GM19397 (cell line): ENCODE data around the gene PNPLA6.
A peak's percentile ranks its signal among the peaks of the same experiment; 100 is the strongest.

ENCODE experiments used
- ATAC-seq: cut with Tn5 transposase; IDR thresholded peaks from one replicate; pipeline ENCODE4 v1.9.1; 2021; ENCODE audit warnings: mild to moderate bottlenecking, moderate library complexity; ENCODE audit not compliant: unreplicated experiment

Gene PNPLA6

GRCh38 chr19:7515110-7515644 lies 20.3 kb upstream of the PNPLA6 start:
- no peak for ATAC-seq

GRCh38 chr19:7515645-7516151 lies 19.8 kb upstream of the PNPLA6 start, which contains the start of gene ZNF358:
Gene ZNF358 (plus strand): TSS chr19:7516103. CDS start chr19:7519243, 3,140 bp downstream.
- ATAC-seq = peak; percentile 57

GRCh38 chr19:7516333-7516732 lies 19.2 kb upstream of the PNPLA6 start:
- ATAC-seq = no peak

GRCh38 chr19:7516878-7517277 lies 18.6 kb upstream of the PNPLA6 start:
- ATAC-seq = no peak

GRCh38 chr19:7519361-7520130 lies 16.0 kb upstream of the PNPLA6 start:
- ATAC-seq = no peak

GRCh38 chr19:7520131-7521051 lies 15.1 kb upstream of the PNPLA6 start:
- no peak for ATAC-seq

DNA sequence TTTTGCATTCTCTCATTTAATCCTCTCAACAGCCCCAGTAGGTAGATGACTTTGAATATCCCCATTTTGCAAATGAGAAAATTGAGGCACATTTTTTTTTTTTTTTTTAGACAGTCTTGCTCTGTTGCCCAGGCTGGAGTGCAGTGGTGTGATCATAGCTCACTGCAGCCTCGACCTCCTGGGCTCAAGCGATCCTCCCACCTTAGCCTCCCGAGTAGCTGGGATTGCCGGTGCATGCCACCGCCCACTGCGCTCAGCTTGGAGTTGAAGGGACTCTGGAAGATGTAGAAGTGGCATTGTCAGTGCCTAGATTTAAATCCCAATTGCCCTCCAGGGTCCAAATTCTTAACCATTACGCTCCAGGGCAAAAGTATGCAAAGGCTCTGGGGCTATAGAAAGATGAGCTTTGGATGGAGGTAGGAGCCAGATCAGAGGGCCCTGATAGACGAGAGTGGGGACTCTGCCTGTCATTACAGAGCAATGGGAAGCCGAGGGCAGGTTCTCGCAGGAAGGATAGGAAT lies 13.9 kb upstream of the PNPLA6 start:
- ATAC-seq = no peak

DNA sequence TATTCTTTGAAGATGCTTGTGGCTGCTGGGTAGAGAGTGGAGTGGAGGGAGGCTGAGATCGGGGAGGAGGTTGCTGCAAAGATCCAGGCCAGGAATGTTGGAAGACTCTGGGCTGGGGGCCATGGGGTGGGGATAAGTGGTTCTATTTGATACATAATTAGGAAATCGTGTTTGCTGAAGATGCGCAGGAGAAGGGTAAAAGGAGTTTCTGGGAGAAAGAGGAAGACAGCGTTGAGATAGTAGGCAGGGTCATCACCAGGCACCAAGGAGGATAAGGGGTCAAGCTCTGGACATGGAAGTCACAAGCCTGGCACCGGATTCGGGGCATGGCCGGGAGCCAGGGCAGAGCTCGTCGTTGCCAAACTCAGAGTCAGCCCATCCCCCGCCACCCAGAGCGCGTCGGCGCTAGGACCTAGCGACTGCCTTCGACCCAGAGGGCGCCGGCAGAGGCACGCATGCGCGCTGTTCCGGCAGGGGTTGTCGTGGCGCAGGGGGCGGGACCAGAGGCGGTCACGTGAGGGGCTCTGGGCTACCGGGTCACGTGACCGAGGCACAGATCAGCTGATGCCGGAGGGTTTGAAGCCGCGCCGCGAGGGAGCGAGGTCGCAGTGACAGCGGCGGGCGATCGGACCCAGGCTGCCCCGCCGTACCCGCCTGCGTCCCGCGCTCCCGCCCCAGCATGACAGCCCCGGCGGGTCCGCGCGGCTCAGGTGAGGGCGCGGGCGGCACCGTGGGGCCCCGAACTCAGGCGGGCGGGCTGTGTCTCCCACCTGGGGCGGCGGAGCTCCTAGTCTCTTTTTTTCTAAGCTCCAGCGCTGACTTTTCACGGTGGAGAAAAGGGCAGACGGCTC lies 13.2 kb upstream of the PNPLA6 start, which contains the start of gene MCOLN1:
Gene MCOLN1 (plus strand): TSS at position 553 of the 851 bp plus-strand sequence. CDS start 127 bp downstream, at position 680.
- ATAC-seq = peak; percentile 86

DNA sequence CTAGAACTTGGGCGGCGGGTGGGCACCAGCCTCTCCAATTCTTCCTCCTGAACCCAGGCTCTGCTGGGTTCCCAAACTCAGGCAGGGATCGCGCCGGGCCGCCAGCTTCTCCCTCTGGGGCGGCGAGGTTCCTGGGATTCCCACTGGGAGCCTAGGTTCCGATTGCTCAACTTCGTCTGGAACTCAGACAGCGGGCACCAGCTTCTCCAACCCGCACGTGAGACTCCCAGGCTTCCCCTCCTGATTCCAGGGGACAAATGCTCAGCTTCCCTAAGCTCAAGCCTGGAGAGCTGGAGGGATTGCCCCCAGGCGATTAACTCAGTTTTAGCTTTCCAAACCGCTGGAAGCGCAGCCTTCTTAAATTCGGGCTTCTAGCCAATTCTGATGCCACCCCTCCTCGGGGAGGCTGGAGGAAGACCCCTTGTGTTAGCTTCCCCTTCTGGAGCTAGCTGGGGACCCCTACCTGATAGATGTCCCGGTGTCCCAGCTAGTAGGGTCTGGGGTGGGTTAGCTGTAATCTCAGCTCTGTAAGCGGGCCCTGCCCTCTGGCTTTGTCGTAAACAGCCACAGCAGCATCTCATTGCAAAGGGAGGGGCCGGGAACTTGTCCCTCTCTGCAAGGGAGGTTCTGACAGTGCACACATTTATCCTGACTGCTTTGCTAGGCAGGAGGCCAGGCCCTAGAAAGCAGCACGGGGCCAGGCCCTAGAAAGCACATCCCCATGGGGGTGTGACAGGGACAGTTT lies 12.4 kb upstream of the PNPLA6 start:
- peak; percentile 6 for ATAC-seq

DNA sequence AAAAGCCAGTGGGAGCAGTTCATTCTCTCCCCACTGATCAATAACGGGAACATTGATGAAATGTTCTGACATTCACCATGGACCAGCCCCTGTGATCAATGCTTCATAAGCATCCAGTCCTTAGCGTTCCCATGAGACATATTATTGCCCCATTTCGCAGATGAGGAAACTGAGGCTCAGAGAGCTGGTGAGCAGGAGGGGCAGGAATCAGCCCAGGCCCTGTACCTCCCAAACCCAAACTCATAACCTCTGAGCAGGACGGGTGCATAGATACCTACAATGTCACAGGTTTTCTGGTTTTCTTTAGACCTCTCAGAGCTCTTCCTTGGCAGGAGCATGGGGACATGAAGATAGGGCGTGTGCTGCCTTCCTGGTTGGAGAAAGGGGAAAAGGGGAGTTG lies 11.0 kb upstream of the PNPLA6 start:
- ATAC-seq = no peak

- no peak for ATAC-seq
Measured at GRCh38 chr19:7524992-7525739, 10.4 kb upstream of the PNPLA6 start.

DNA sequence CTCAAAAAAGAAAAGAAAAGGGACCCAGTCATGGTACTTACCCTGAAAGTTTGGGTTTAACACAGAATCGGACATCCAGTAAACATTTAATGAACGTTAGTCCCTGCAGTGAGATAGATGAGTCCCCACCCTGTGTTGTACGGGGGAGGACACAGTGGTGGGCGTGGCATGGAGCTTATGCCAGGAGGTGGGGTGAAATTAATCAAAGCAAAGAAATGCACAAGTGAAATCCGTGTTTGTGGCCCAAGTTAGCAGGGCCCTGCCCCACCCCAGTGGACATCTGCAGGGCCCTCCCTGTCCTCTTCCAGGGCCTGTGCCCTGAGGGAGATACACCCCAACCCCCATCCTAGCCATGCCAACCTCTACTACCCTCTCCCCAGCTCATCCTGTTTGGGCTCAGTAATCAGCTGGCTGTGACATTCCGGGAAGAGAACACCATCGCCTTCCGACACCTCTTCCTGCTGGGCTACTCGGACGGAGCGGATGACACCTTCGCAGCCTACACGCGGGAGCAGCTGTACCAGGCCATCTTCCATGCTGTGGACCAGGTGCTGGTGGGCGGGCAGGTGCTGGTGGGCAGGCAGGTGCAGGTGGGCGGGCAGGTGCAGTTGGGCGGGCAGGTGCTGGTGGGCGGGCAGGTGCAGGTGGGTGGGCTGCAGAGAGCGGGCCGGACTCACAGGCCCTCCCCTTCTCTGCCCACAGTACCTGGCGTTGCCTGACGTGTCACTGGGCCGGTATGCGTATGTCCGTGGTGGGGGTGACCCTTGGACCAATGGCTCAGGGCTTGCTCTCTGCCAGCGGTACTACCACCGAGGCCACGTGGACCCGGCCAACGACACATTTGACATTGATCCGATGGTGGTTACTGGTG lies 9.2 kb upstream of the PNPLA6 start:
- no peak for ATAC-seq

DNA sequence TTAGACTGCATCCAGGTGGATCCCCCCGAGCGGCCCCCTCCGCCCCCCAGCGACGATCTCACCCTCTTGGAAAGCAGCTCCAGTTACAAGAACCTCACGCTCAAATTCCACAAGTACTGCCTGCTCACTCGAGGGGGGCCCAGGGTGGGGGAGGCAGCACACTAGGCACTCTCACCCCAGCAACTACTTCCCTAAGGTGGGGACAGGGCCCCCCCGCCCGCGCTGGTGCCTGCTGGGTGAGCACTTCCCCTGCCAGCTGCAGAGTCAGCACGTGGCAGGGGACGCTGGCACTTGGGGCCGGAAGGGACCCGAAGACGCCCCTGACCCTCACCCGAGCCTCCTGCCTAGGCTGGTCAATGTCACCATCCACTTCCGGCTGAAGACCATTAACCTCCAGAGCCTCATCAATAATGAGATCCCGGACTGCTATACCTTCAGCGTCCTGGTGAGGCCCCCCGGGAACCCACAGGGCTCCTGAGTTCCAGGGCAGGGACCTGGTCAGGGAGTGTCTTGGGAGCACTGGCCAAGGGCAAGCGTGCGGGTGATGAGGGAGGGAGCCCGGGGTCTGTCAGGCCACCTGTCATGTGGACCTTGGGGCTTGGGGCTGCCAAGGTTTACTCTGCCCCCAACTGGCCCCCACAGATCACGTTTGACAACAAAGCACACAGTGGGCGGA lies 7.9 kb upstream of the PNPLA6 start:
- ATAC-seq = no peak

DNA sequence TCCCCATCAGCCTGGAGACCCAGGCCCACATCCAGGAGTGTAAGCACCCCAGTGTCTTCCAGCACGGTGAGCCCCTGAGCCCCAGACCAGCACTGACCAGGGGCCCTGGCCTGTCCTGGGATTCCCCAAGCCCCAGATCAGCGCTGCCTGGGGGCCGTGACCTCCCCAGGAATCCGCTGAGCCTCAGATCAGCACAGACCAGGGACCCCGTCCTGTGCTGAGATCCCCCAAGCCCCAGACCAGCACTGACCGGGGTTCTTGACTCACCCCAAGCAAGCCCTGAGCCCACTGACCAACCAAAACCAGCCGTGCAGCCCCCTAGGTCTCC lies 7.4 kb upstream of the PNPLA6 start:
- ATAC-seq = no peak

DNA sequence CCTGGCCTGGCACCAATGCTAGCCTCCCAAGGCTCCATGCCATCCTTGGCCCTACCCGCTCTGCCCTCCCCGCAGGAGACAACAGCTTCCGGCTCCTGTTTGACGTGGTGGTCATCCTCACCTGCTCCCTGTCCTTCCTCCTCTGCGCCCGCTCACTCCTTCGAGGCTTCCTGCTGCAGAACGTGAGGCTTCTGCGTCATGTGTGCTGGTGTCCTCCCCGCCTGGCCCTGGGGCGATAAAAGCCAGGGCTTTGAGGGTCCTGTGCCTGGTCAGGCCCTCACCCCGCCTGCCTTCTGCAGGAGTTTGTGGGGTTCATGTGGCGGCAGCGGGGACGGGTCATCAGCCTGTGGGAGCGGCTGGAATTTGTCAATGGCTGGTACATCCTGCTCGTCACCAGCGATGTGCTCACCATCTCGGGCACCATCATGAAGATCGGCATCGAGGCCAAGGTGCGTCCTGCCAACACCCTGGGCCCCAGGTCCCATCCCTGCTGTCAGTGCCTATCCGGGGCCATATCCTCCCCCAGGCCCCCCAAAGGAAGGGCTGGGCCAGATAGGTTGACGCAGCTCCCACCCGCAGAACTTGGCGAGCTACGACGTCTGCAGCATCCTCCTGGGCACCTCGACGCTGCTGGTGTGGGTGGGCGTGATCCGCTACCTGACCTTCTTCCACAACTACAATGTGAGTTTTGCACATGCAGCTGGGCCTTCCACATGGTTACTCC lies 6.8 kb upstream of the PNPLA6 start:
- no peak for ATAC-seq

- ATAC-seq = no peak
Measured at GRCh38 chr19:7529246-7529600, 6.3 kb upstream of the PNPLA6 start.
